ENCODE data around the gene ALDH2. TPM values are rescaled to one million over a fixed set of nuclear protein-coding genes. Genes with fewer than 3 reads are reported as not detected.

ALDH2 gene
- total and polyA plus RNA-seq, 12 donors = 52.2 to 536 (median 338) TPM

DNA sequence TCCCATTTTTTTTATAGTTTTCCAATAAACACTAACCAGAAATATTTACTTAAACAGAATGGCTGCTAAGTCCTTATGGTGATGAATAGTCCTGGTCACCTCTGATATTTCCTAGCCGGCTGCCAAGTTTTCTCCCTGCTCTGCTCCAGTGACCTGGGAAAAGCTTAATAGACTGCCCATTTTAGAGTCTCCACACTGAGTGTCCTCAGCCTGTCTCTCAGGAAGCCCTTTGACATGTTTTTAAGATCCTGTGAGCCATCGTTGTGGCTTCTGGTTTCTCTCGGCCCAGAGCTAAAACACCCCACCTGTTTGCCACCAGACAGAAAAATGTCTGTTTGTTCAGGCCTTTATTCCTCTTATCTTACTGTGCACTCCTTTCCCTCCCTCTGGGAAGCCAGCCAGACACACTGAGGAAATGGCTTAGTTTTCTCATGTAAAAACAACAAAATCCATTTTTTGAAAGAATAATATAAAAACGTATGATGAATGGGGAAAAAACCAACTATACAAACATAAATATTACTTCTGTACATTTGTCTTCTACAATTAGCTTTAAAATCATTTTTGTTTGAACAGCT is 25.4 kb upstream of the ALDH2 start:
- no peak for TF ChIP-seq POLR2A (IDR thresholded peaks at IDR 0.05)
- TF ChIP-seq, protein P1, sequence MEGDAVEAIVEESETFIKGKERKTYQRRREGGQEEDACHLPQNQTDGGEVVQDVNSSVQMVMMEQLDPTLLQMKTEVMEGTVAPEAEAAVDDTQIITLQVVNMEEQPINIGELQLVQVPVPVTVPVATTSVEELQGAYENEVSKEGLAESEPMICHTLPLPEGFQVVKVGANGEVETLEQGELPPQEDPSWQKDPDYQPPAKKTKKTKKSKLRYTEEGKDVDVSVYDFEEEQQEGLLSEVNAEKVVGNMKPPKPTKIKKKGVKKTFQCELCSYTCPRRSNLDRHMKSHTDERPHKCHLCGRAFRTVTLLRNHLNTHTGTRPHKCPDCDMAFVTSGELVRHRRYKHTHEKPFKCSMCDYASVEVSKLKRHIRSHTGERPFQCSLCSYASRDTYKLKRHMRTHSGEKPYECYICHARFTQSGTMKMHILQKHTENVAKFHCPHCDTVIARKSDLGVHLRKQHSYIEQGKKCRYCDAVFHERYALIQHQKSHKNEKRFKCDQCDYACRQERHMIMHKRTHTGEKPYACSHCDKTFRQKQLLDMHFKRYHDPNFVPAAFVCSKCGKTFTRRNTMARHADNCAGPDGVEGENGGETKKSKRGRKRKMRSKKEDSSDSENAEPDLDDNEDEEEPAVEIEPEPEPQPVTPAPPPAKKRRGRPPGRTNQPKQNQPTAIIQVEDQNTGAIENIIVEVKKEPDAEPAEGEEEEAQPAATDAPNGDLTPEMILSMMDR (IDR thresholded peaks at IDR 0.05) = no peak
- Histone ChIP-seq H3K9me3 (replicated peaks in 1 of 3) (no peaks in the 10 kb centered on the region), H3K27me3 (no peaks in the 10 kb centered on the region), H3K36me3 (replicated peaks in 1 of 2) (peaks cover 0 to 24% of the 10 kb centered on the region in 2 donors), H3K4me1 (replicated peaks in 1 of 2) (peaks cover 11 to 17% of the 10 kb centered on the region in 2 donors), H3K27ac (peak overlapping the region in 4 of 5 donors; percentile 21 to 76 (median 54)), H3K4me3 (no peak overlapping the region)
- intact Hi-C loops (cut with DNase I) = no loop called here
- peak in 5 of 7 donors; percentile 42 to 67 (median 62) for DNase-seq
- WGBS, 4 donors = 7 to 12% (median 9%) methylated on average over 4 of the region's 4 CpGs

DNA sequence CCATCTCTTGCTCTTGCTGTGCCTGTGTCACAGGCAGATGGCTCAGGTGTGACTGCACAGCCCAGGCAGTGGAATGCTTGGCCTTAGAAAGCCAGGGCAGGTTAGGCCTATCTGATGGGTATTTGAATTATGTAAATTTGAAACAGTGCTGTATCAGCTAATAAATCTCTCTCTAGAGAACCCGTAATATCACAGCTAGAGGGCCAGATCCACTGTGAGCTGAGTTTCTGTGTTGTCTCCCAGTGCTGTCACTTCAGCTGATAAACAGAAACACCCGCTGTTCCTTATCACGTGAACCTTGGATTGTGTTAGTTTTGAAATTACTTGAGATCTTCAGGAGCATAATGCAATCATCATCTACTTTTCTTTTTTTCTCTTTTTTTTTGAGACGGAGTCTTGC is 21.5 kb upstream of the ALDH2 start:
- Histone ChIP-seq H3K27ac (no peak overlapping the region), H3K4me3 (no peak overlapping the region), H3K9me3 (replicated peaks in 1 of 3) (no peaks in the 10 kb centered on the region), H3K36me3 (replicated peaks in 1 of 2) (peaks cover 0 to 24% of the 10 kb centered on the region in 2 donors), H3K4me1 (replicated peaks in 1 of 2) (peaks cover 14 to 37% of the 10 kb centered on the region in 2 donors), H3K27me3 (no peaks in the 10 kb centered on the region)
- intact Hi-C loops (cut with DNase I) = no loop called here
- TF ChIP-seq, protein P1 (IDR thresholded peaks at IDR 0.05) = no peak
- TF ChIP-seq POLR2A (IDR thresholded peaks at IDR 0.05) = no peak
- DNase-seq = no peak
- WGBS, 4 donors = 71 to 91% (median 86%) methylated on average over 4 of the region's 4 CpGs

GRCh38 chr12:111747333-111747732 is 19.4 kb upstream of the ALDH2 start:
- Histone ChIP-seq H3K27me3 (no peaks in the 10 kb centered on the region), H3K27ac (no peak overlapping the region), H3K9me3 (replicated peaks in 1 of 3) (no peaks in the 10 kb centered on the region), H3K4me1 (replicated peaks in 1 of 2) (peaks cover 4 to 20% of the 10 kb centered on the region in 2 donors), H3K4me3 (no peak overlapping the region), H3K36me3 (replicated peaks in 1 of 2) (peaks cover 0 to 24% of the 10 kb centered on the region in 2 donors)
- no peak for DNase-seq
- intact Hi-C loops (cut with DNase I) = no loop called here
- TF ChIP-seq, protein P1 (IDR thresholded peaks at IDR 0.05) = no peak
- TF ChIP-seq POLR2A (IDR thresholded peaks at IDR 0.05) = no peak
- 82 to 93% (median 87%) methylated on average over 4 to 9 of the region's 9 CpGs for WGBS, 4 donors

- TF ChIP-seq, protein P1 (IDR thresholded peaks at IDR 0.05) = no peak
- no peak for TF ChIP-seq POLR2A (IDR thresholded peaks at IDR 0.05)
- WGBS, 4 donors = 69 to 94% (median 77%) methylated on average over 3 to 8 of the region's 8 CpGs
- Histone ChIP-seq H3K27me3 (no peaks in the 10 kb centered on the region), H3K27ac (peak overlapping the region in 3 of 5 donors; percentile 45 to 75 (median 67)), H3K36me3 (replicated peaks in 1 of 2) (peaks cover 0 to 24% of the 10 kb centered on the region in 2 donors), H3K9me3 (replicated peaks in 1 of 3) (no peaks in the 10 kb centered on the region), H3K4me1 (replicated peaks in 1 of 2) (peaks cover 4 to 23% of the 10 kb centered on the region in 2 donors), H3K4me3 (no peak overlapping the region)
- peak in 1 of 7 donors; percentile 65 for DNase-seq
- intact Hi-C loops (cut with DNase I) = no loop called here
These were observed 18.5 kb upstream of the ALDH2 start for GRCh38 chr12:111748151-111748672.

Measured in adrenal gland (tissue), 12 donors.